Small intestine (tissue), 7 donors: ENCODE results near the gene C3orf22. TPM values are rescaled to one million over a fixed set of nuclear protein-coding genes. Genes with fewer than 3 reads are reported as not detected.

Source experiments
- DNase-seq, 2 donors: peaks; one replicate each; pipeline versions ENCODE4 v3.0.0 to v3.0.0-alpha.2; 2013
- FAIRE-seq: peaks from 2 replicates; lab custom pipeline; 2012; peaks lifted over from hg19 to GRCh38; lab: Jason Lieb, UNC
- H3K27ac ChIP-seq, 3 donors: one replicate each; pipeline ENCODE4 v1.5.1; 2013; ENCODE audit warnings: low read length in 2 of 3, mild to moderate bottlenecking in 2 of 3, control low read depth in 1 of 3, inconsistent platforms in 1 of 3, low read depth in 1 of 3, moderate library complexity in 1 of 3
- H3K27me3 ChIP-seq, 3 donors: one replicate each; pipeline ENCODE4 v1.6.1; 2013; ENCODE audit warnings: low read length in 3 of 3, inconsistent platforms in 1 of 3; ENCODE audit not compliant: control insufficient read depth in 3 of 3, insufficient read depth in 3 of 3
- H3K36me3 ChIP-seq, 3 donors: one replicate each; pipeline ENCODE4 v1.6.1; 2013; ENCODE audit warnings: low read length in 3 of 3, inconsistent platforms in 1 of 3, low read depth in 1 of 3, mild to moderate bottlenecking in 1 of 3, moderate library complexity in 1 of 3; ENCODE audit not compliant: control insufficient read depth in 3 of 3, insufficient read depth in 2 of 3
- H3K4me1 ChIP-seq, 3 donors: one replicate each; pipeline ENCODE4 v1.6.1; 2013; ENCODE audit warnings: low read length in 2 of 3, inconsistent platforms in 1 of 3, low read depth in 1 of 3, mild to moderate bottlenecking in 1 of 3, moderate library complexity in 1 of 3; ENCODE audit not compliant: control insufficient read depth in 3 of 3, insufficient read depth in 2 of 3
- H3K4me3 ChIP-seq, 3 donors: one replicate each; pipeline ENCODE4 v1.5.1; 2013; ENCODE audit warnings: low read length in 3 of 3, control low read depth in 1 of 3, inconsistent platforms in 1 of 3, low read depth in 1 of 3, mild to moderate bottlenecking in 1 of 3, moderate library complexity in 1 of 3
- H3K9me3 ChIP-seq, 2 donors: one replicate each; pipeline ENCODE4 v1.6.1; 2013; ENCODE audit warnings: low read depth in 1 of 2, low read length in 1 of 2; ENCODE audit not compliant: control insufficient read depth in 2 of 2, insufficient read depth in 1 of 2
- WGBS, 3 donors: extraction: QIAGEN DNeasy Blood & Tissue Kit; methylation state at CpG; one replicate each; pipeline ENCODE4 v1.1.7; 2013; 5-methylcytosine and 5-hydroxymethylcytosine counted together
- polyA plus RNA-seq, 4 donors: library from polyadenylated mRNA; stranded (reverse) in 3 of 4; unstranded in 1 of 4; fragments of 200-250 nt in 3 of 4; fragments of 120-200 nt in 1 of 4; gene quantifications; one replicate each; pipeline versions ENCODE4 v1.2.1 to v1.2.3, GENCODE V29; 2013
- donor health status: healthy with polysubstance abuse.
- donor health status: control.
- donor health status: control.
- donor health status: Bipolar disorder and iron deficiency.
- donor health status: healthy.

Gene C3orf22
- polyA plus RNA-seq, 4 donors = 0.78 TPM; not detected in 3

- Histone ChIP-seq H3K9me3 (no peaks in the 10 kb centered on the region), H3K27me3 (no peaks in the 10 kb centered on the region), H3K36me3 (peaks cover 0 to 5% (median 0%) of the 10 kb centered on the region in 3 donors), H3K4me1 (no peaks in the 10 kb centered on the region), H3K27ac (no peak overlapping the region), H3K4me3 (no peak overlapping the region)
- DNase-seq (no peak), FAIRE-seq (no peak)
- 47 to 58% (median 53%) methylated on average over 9 of the region's 9 CpGs for WGBS, 3 donors
Observed at GRCh38 chr3:126548556-126549466, 9.9 kb downstream of the C3orf22 start.

GRCh38 chr3:126547721-126548120 lies 11.0 kb downstream of the C3orf22 start:
- FAIRE-seq = no peak
- H3K9me3 ChIP-seq = no peaks in the 10 kb centered on the region
- no peak for DNase-seq

GRCh38 chr3:126546549-126547239 lies 12.0 kb downstream of the C3orf22 start:
- H3K27me3 ChIP-seq = no peaks in the 10 kb centered on the region
- 75 to 80% (median 75%) methylated on average over 7 to 8 of the region's 8 CpGs for WGBS, 3 donors
- FAIRE-seq (no peak), DNase-seq (no peak)
- H3K36me3 ChIP-seq = peaks cover 0 to 22% (median 0%) of the 10 kb centered on the region in 3 donors
- no peak overlapping the region for H3K4me3 ChIP-seq
- no peaks in the 10 kb centered on the region for H3K4me1 ChIP-seq
- no peaks in the 10 kb centered on the region for H3K9me3 ChIP-seq
- no peak overlapping the region for H3K27ac ChIP-seq

More at GRCh38 chr3:126547721-126548120, 11.0 kb downstream of the C3orf22 start:
- WGBS, 3 donors = 76 to 88% (median 83%) methylated on average over 1 of the region's 1 CpG
- no peaks in the 10 kb centered on the region for H3K4me1 ChIP-seq
- H3K27ac ChIP-seq = no peak overlapping the region
- H3K36me3 ChIP-seq = peaks cover 0 to 15% (median 0%) of the 10 kb centered on the region in 3 donors
- no peak overlapping the region for H3K4me3 ChIP-seq
- H3K27me3 ChIP-seq = no peaks in the 10 kb centered on the region

GRCh38 chr3:126546013-126546412 lies 12.7 kb downstream of the C3orf22 start:
- DNase-seq = no peak
- Histone ChIP-seq H3K9me3 (no peaks in the 10 kb centered on the region), H3K27me3 (no peaks in the 10 kb centered on the region), H3K4me1 (no peaks in the 10 kb centered on the region), H3K36me3 (peaks cover 0 to 27% (median 0%) of the 10 kb centered on the region in 3 donors), H3K27ac (no peak overlapping the region), H3K4me3 (no peak overlapping the region)
- FAIRE-seq = no peak
- 90 to 93% (median 91%) methylated on average over 6 of the region's 6 CpGs for WGBS, 3 donors

- DNase-seq (no peak), FAIRE-seq (no peak)
- H3K27me3 ChIP-seq = no peaks in the 10 kb centered on the region
Observed at GRCh38 chr3:126545544-126545943, 13.2 kb downstream of the C3orf22 start.

GRCh38 chr3:126544596-126545281 lies 14.0 kb downstream of the C3orf22 start:
- WGBS, 3 donors = 64 to 74% (median 67%) methylated on average over 7 of the region's 7 CpGs
- no peaks in the 10 kb centered on the region for H3K9me3 ChIP-seq
- H3K27ac ChIP-seq = no peak overlapping the region
- no peaks in the 10 kb centered on the region for H3K27me3 ChIP-seq
- H3K4me3 ChIP-seq = no peak overlapping the region
- no peaks in the 10 kb centered on the region for H3K4me1 ChIP-seq
- peaks cover 0 to 37% (median 0%) of the 10 kb centered on the region in 3 donors for H3K36me3 ChIP-seq
- no peak for DNase-seq
- no peak for FAIRE-seq

More at GRCh38 chr3:126545544-126545943, 13.2 kb downstream of the C3orf22 start:
- H3K27ac ChIP-seq = no peak overlapping the region
- no peaks in the 10 kb centered on the region for H3K9me3 ChIP-seq
- WGBS, 3 donors = 74 to 85% (median 75%) methylated on average over 5 of the region's 5 CpGs
- H3K4me1 ChIP-seq = no peaks in the 10 kb centered on the region
- H3K4me3 ChIP-seq = no peak overlapping the region
- peaks cover 0 to 30% (median 0%) of the 10 kb centered on the region in 3 donors for H3K36me3 ChIP-seq

GRCh38 chr3:126543457-126544061 lies 15.2 kb downstream of the C3orf22 start:
- H3K36me3 ChIP-seq = peaks cover 0 to 42% (median 0%) of the 10 kb centered on the region in 3 donors
- H3K27me3 ChIP-seq = no peaks in the 10 kb centered on the region
- no peaks in the 10 kb centered on the region for H3K9me3 ChIP-seq
- no peak overlapping the region for H3K27ac ChIP-seq
- no peaks in the 10 kb centered on the region for H3K4me1 ChIP-seq
- no peak for FAIRE-seq
- WGBS, 3 donors = 88 to 100% (median 91%) methylated on average over 2 of the region's 2 CpGs
- DNase-seq = no peak
- H3K4me3 ChIP-seq = no peak overlapping the region
